ENCODE measurements around the gene ADAM22. TPM values are rescaled to one million over a fixed set of nuclear protein-coding genes. Genes with fewer than 3 reads are reported as not detected.

The ADAM22 gene
- total and polyA plus RNA-seq, 4 donors: 0.04 to 0.61 (median 0.15) TPM

DNA sequence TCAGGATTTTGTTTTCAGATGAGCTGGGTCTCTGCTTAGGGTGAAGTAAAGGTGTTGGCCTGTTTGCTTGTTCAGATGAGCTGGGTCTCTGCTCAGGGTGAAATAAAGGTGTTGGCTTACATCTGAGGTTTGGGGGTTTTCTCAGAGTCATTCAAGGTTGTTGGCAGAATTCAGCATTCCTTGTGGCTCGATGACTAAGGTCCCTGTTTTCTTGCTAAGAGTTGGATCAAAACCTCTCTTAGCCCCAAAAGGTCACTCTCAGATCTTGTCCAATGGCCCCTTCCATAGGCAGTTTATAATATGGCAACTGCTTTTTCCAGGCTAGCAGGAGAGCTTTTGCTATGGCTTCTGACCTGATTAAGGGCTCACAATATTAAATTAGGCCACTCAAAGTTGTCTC is 106.6 kb downstream of the ADAM22 start:
- Histone ChIP-seq H3K27ac (ENCODE audit: low read depth in 1 of 2, low read length in 2 of 2) (no peak overlapping the region), H3K36me3 (ENCODE audit: control insufficient read depth in 4 of 4, insufficient read depth in 3 of 4, low read depth in 1 of 4, low read length in 3 of 4) (no peaks in the 10 kb centered on the region), H3K9me3 (ENCODE audit: control insufficient read depth in 4 of 4, low read length in 3 of 4) (no peaks in the 10 kb centered on the region), H3K4me1 (ENCODE audit: control insufficient read depth in 4 of 4, insufficient read depth in 4 of 4, low read length in 3 of 4) (peaks cover 0 to 7% (median under 1%) of the 10 kb centered on the region in 4 donors), H3K27me3 (ENCODE audit: control insufficient read depth in 4 of 4, insufficient read depth in 4 of 4, low read length in 3 of 4) (no peaks in the 10 kb centered on the region), H3K9ac (ENCODE audit: low read depth in 1 of 2, low read length in 2 of 2) (no peak overlapping the region), H3K4me3 (ENCODE audit: low read depth in 1 of 3, low read length in 3 of 3) (no peak overlapping the region)
- no peak for DNase-seq (ENCODE audit: low spot score)
- TF ChIP-seq NR2F2 (IDR thresholded peaks at IDR 0.05): no peak
- TF ChIP-seq, protein P1, sequence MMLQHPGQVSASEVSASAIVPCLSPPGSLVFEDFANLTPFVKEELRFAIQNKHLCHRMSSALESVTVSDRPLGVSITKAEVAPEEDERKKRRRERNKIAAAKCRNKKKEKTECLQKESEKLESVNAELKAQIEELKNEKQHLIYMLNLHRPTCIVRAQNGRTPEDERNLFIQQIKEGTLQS (IDR thresholded peaks at IDR 0.05): no peak
- TF ChIP-seq, protein P2, sequence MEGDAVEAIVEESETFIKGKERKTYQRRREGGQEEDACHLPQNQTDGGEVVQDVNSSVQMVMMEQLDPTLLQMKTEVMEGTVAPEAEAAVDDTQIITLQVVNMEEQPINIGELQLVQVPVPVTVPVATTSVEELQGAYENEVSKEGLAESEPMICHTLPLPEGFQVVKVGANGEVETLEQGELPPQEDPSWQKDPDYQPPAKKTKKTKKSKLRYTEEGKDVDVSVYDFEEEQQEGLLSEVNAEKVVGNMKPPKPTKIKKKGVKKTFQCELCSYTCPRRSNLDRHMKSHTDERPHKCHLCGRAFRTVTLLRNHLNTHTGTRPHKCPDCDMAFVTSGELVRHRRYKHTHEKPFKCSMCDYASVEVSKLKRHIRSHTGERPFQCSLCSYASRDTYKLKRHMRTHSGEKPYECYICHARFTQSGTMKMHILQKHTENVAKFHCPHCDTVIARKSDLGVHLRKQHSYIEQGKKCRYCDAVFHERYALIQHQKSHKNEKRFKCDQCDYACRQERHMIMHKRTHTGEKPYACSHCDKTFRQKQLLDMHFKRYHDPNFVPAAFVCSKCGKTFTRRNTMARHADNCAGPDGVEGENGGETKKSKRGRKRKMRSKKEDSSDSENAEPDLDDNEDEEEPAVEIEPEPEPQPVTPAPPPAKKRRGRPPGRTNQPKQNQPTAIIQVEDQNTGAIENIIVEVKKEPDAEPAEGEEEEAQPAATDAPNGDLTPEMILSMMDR (IDR thresholded peaks at IDR 0.05; ENCODE audit: low read depth, low read length, missing input control): no peak
- no peak for TF ChIP-seq JUND (IDR thresholded peaks at IDR 0.05)
- no peak for TF ChIP-seq FOXA2 (IDR thresholded peaks at IDR 0.05)
- no peak for TF ChIP-seq SP1 (IDR thresholded peaks at IDR 0.05)
- no peak for TF ChIP-seq YY1 (IDR thresholded peaks at IDR 0.05)
- TF ChIP-seq, protein P3, sequence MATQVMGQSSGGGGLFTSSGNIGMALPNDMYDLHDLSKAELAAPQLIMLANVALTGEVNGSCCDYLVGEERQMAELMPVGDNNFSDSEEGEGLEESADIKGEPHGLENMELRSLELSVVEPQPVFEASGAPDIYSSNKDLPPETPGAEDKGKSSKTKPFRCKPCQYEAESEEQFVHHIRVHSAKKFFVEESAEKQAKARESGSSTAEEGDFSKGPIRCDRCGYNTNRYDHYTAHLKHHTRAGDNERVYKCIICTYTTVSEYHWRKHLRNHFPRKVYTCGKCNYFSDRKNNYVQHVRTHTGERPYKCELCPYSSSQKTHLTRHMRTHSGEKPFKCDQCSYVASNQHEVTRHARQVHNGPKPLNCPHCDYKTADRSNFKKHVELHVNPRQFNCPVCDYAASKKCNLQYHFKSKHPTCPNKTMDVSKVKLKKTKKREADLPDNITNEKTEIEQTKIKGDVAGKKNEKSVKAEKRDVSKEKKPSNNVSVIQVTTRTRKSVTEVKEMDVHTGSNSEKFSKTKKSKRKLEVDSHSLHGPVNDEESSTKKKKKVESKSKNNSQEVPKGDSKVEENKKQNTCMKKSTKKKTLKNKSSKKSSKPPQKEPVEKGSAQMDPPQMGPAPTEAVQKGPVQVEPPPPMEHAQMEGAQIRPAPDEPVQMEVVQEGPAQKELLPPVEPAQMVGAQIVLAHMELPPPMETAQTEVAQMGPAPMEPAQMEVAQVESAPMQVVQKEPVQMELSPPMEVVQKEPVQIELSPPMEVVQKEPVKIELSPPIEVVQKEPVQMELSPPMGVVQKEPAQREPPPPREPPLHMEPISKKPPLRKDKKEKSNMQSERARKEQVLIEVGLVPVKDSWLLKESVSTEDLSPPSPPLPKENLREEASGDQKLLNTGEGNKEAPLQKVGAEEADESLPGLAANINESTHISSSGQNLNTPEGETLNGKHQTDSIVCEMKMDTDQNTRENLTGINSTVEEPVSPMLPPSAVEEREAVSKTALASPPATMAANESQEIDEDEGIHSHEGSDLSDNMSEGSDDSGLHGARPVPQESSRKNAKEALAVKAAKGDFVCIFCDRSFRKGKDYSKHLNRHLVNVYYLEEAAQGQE (IDR thresholded peaks at IDR 0.05): no peak
- TF ChIP-seq HNF4A (conservative IDR thresholded peaks at IDR 0.05): no peak
- TF ChIP-seq HNF4G (IDR thresholded peaks at IDR 0.05): no peak
- no peak for TF ChIP-seq FOXA1 (IDR thresholded peaks at IDR 0.05)
- TF ChIP-seq GABPA (IDR thresholded peaks at IDR 0.05 in 1 of 2, conservative IDR thresholded peaks at IDR 0.05 in 1 of 2): no peak
- no peak for TF ChIP-seq TAF1 (conservative IDR thresholded peaks at IDR 0.05)
- no peak for TF ChIP-seq RAD21 (IDR thresholded peaks at IDR 0.05)
- no peak for TF ChIP-seq EGR1 (IDR thresholded peaks at IDR 0.05; ENCODE audit: low read depth in 2 of 2)
- WGBS: 68% methylated on average over 1 of the region's 1 CpG

DNA sequence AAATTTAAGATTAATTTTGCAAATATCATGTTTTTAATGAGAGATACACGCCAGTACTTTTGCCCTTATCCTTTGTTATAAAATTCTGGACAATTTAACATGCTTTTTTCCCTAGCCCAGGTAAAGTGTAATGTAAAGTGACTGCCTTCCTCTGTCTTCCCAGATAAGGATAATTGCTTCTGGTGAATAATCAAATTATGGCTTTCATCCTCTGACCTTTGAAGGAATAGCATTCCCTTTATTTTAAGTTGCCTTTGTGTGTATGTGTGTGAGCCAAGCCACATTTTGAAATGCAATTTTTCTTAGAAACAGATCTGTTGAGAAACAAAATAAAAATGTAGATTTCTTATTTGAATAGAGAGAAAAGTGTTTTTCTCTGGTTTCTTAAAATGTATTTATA is 107.5 kb downstream of the ADAM22 start:
- Histone ChIP-seq H3K27me3 (ENCODE audit: control insufficient read depth in 4 of 4, insufficient read depth in 4 of 4, low read length in 3 of 4) (no peaks in the 10 kb centered on the region), H3K9ac (ENCODE audit: low read depth in 1 of 2, low read length in 2 of 2) (no peak overlapping the region), H3K36me3 (ENCODE audit: control insufficient read depth in 4 of 4, insufficient read depth in 3 of 4, low read depth in 1 of 4, low read length in 3 of 4) (no peaks in the 10 kb centered on the region), H3K9me3 (ENCODE audit: control insufficient read depth in 4 of 4, low read length in 3 of 4) (no peaks in the 10 kb centered on the region), H3K27ac (ENCODE audit: low read depth in 1 of 2, low read length in 2 of 2) (no peak overlapping the region), H3K4me1 (ENCODE audit: control insufficient read depth in 4 of 4, insufficient read depth in 4 of 4, low read length in 3 of 4) (peaks cover 0 to 14% (median 2%) of the 10 kb centered on the region in 4 donors), H3K4me3 (ENCODE audit: low read depth in 1 of 3, low read length in 3 of 3) (no peak overlapping the region)
- TF ChIP-seq GABPA (IDR thresholded peaks at IDR 0.05 in 1 of 2, conservative IDR thresholded peaks at IDR 0.05 in 1 of 2) (no peak), EGR1 (IDR thresholded peaks at IDR 0.05; ENCODE audit: low read depth in 2 of 2) (no peak), YY1 (IDR thresholded peaks at IDR 0.05) (no peak)
- WGBS: 90% methylated on average over 1 of the region's 1 CpG
- no peak for DNase-seq (ENCODE audit: low spot score)

Measured in liver (tissue), 9 donors.